ENCODE results near the gene EEF1A2. TPM values are rescaled to one million over a fixed set of nuclear protein-coding genes. Genes with fewer than 3 reads are reported as not detected.

Gene EEF1A2
- total and polyA plus RNA-seq, 2 donors (not counting 3 experiments of a cell fraction or from before 2014, with no cell fraction given): 2.7 to 3.4 TPM

DNA sequence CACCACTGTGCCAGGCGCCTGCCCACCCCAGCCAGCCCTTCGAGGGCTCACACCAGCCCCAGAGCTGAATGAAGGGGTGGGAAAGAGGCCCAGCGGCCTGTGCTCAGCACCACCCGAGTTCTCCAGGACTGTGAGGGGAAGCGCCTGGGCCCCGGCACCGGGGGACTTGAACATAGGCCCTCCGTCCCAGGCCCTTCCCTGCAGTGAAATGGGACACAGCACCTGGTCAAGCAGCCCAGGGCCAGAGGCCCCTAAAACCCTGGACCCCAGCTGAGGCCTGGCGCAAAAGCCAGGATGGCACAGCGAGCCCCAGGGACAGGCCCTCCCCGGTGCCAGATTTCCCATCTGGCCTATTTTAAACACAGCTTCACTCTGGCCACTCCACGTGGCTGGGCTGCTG lies 30.5 kb downstream of the EEF1A2 start:
- POLR2A ChIA-PET: no interaction called here
- no peak overlapping the region for H3K9ac ChIP-seq (replicated peaks; ENCODE audit: extremely low read depth, insufficient read depth, low read length)
- no TSS peak for BruUV-seq (replicated peaks)
- no peaks in the 10 kb centered on the region for H3K4me1 ChIP-seq (ENCODE audit: control insufficient read depth, extremely low read depth, insufficient read depth, low read length)
- no peak overlapping the region for H2AFZ ChIP-seq (ENCODE audit: low read depth, low read length)
- peaks cover 15 to 18% of the 10 kb centered on the region in 2 experiments for H3K27me3 ChIP-seq (ENCODE audit: control insufficient read depth in 2 of 2, insufficient read depth in 2 of 2, low read length in 2 of 2)
- CTCF ChIA-PET: interaction anchor here (1.4 kb wide), 1 partner anchor 70 kb away, joined by 3 read pairs; no protein-coding TSS in a partner anchor
- FAIRE-seq (no peak), DNase-seq (ENCODE audit: low read depth, low spot score) (no peak)
- H3K4me3 ChIP-seq (replicated peaks in 1 of 3; ENCODE audit: insufficient read depth in 1 of 3, low read depth in 1 of 3, low read length in 3 of 3): no peak overlapping the region
- no peak for TF ChIP-seq JUN (IDR thresholded peaks at IDR 0.05; ENCODE audit: borderline replicate concordance, insufficient read depth, insufficient read length, low read depth)
- TF ChIP-seq EZH2 (IDR thresholded peaks at IDR 0.05; ENCODE audit: borderline replicate concordance, low read depth, low read length, severe bottlenecking): no peak
- TF ChIP-seq GATA2 (IDR thresholded peaks at IDR 0.05; ENCODE audit: insufficient read depth, insufficient read length, low read depth, low read length): no peak
- no peak for TF ChIP-seq POLR2AphosphoS5 (IDR thresholded peaks at IDR 0.05; ENCODE audit: insufficient read depth, low read depth, low read length)
- TF ChIP-seq, protein P1, sequence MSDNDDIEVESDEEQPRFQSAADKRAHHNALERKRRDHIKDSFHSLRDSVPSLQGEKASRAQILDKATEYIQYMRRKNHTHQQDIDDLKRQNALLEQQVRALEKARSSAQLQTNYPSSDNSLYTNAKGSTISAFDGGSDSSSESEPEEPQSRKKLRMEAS (IDR thresholded peaks at IDR 0.05; ENCODE audit: insufficient read depth, insufficient read length): no peak
- TF ChIP-seq POLR2A (IDR thresholded peaks at IDR 0.05; ENCODE audit: low read depth, low read length): no peak
- TF ChIP-seq, protein P2, sequence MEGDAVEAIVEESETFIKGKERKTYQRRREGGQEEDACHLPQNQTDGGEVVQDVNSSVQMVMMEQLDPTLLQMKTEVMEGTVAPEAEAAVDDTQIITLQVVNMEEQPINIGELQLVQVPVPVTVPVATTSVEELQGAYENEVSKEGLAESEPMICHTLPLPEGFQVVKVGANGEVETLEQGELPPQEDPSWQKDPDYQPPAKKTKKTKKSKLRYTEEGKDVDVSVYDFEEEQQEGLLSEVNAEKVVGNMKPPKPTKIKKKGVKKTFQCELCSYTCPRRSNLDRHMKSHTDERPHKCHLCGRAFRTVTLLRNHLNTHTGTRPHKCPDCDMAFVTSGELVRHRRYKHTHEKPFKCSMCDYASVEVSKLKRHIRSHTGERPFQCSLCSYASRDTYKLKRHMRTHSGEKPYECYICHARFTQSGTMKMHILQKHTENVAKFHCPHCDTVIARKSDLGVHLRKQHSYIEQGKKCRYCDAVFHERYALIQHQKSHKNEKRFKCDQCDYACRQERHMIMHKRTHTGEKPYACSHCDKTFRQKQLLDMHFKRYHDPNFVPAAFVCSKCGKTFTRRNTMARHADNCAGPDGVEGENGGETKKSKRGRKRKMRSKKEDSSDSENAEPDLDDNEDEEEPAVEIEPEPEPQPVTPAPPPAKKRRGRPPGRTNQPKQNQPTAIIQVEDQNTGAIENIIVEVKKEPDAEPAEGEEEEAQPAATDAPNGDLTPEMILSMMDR (IDR thresholded peaks at IDR 0.05; ENCODE audit: extremely low read depth in 1 of 2, insufficient read depth in 1 of 2, low read depth in 1 of 2, low read length in 2 of 2): no peak
- TF ChIP-seq FOS (IDR thresholded peaks at IDR 0.05; ENCODE audit: borderline replicate concordance, insufficient read depth, low read length): no peak
- no peak for TF ChIP-seq MYC (IDR thresholded peaks at IDR 0.05; ENCODE audit: low read depth, low read length)
- no peak overlapping the region for H3K4me2 ChIP-seq (ENCODE audit: insufficient read depth, low read length)
- H3K9me3 ChIP-seq (replicated peaks; ENCODE audit: control insufficient read depth, insufficient read depth, low read length): no peaks in the 10 kb centered on the region
- intact Hi-C loops (cut with micrococcal nuclease): no loop called here
- H4K20me1 ChIP-seq (replicated peaks; ENCODE audit: control insufficient read depth, extremely low read depth, insufficient read depth, low read length): no peaks in the 10 kb centered on the region
- H3K36me3 ChIP-seq (ENCODE audit: control insufficient read depth in 2 of 2, extremely low read depth in 1 of 2, insufficient read depth in 2 of 2, low read length in 2 of 2): no peaks in the 10 kb centered on the region
- dilution Hi-C loops (cut with MboI; ENCODE audit: extremely low pct_ligation_motif_present, low sequenced_read_pairs): no loop called here
- no peaks in the 10 kb centered on the region for H3K9me1 ChIP-seq (replicated peaks; ENCODE audit: control insufficient read depth, extremely low read depth, insufficient read depth, low read length)
- no peaks in the 10 kb centered on the region for H3K79me2 ChIP-seq (ENCODE audit: control insufficient read depth, insufficient read depth, low read length)
- H3K27ac ChIP-seq (ENCODE audit: insufficient read depth, low read depth, low read length): no peak overlapping the region

Measured in endothelial cell of umbilical vein (primary cell).